CD4-positive, CD25-positive, alpha-beta regulatory T cell (primary cell): ENCODE results near the gene WBP1L. TPM values are rescaled to one million over a fixed set of nuclear protein-coding genes. Genes with fewer than 3 reads are reported as not detected.
"Not testable (repeated sequence)": the region's sequence is repeated elsewhere in the genome, so short reads cannot be mapped to it uniquely, and the experiment has no call there.

Experiments
- ATAC-seq, 2 donors: fragments of 150-1000 bp; cut with Tn5 transposase; one replicate each; pipeline ENCODE4 v1.10.0; 2021; ENCODE audit warnings: low read depth in 2 of 2, moderate number of reproducible peaks in 2 of 2, moderate library complexity in 1 of 2
- DNase-seq, 3 donors: peaks; one replicate each; pipeline versions ENCODE4 v3.0.0 to v3.0.0-alpha.2; 2012 to 2022; ENCODE audit warnings: mixed read lengths in 1 of 3
- H3K27ac ChIP-seq: one replicate; pipeline ENCODE4 v1.7.0; 2013; ENCODE audit warnings: mild to moderate bottlenecking, low read length; ENCODE audit not compliant: insufficient read depth, poor library complexity, severe bottlenecking
- H3K27me3 ChIP-seq: one replicate; pipeline ENCODE4 v1.7.0; 2013; ENCODE audit warnings: low read length; ENCODE audit not compliant: control insufficient read depth, insufficient read depth
- H3K36me3 ChIP-seq: one replicate; pipeline ENCODE4 v1.7.0; 2013; ENCODE audit warnings: mild to moderate bottlenecking, low read length, moderate library complexity; ENCODE audit not compliant: control insufficient read depth, insufficient read depth
- H3K4me1 ChIP-seq: 2 replicates; pipeline ENCODE4 v1.7.0; 2013; ENCODE audit warnings: mild to moderate bottlenecking, low read length; ENCODE audit not compliant: insufficient read depth, control insufficient read depth, poor library complexity, severe bottlenecking
- H3K4me3 ChIP-seq: one replicate; pipeline ENCODE4 v1.7.0; 2013; ENCODE audit warnings: low read depth, mild to moderate bottlenecking, low read length, moderate library complexity
- H3K9me3 ChIP-seq, 2 experiments: 1 replicate in 1 of 2; 2 replicates in 1 of 2; pipeline ENCODE4 v1.7.0; 2013; ENCODE audit warnings: low read length in 2 of 2, mild to moderate bottlenecking in 1 of 2, moderate library complexity in 1 of 2; ENCODE audit not compliant: control insufficient read depth in 2 of 2
- H3K27ac Mint-ChIP-seq, 3 donors: one replicate each; pipeline ENCODE4 v1.8.0; 2020 to 2022; ENCODE audit warnings: mild to moderate bottlenecking in 3 of 3, mixed read lengths in 3 of 3, moderate library complexity in 2 of 3
- H3K27me3 Mint-ChIP-seq: one replicate; pipeline ENCODE4 v1.8.0; 2022; ENCODE audit warnings: mild to moderate bottlenecking, mixed read lengths
- H3K36me3 Mint-ChIP-seq: one replicate; pipeline ENCODE4 v1.8.0; 2020; ENCODE audit warnings: mixed read lengths
- H3K4me1 Mint-ChIP-seq, 4 donors: one replicate each; pipeline ENCODE4 v1.8.0; 2020 to 2022; ENCODE audit warnings: mixed read lengths in 4 of 4, mild to moderate bottlenecking in 1 of 4
- H3K4me3 Mint-ChIP-seq, 4 donors: one replicate each; pipeline ENCODE4 v1.8.0; 2020 to 2022; ENCODE audit warnings: mild to moderate bottlenecking in 4 of 4, mixed read lengths in 4 of 4, moderate library complexity in 3 of 4
- H3K9me3 Mint-ChIP-seq, 7 donors: one replicate each; pipeline ENCODE4 v1.8.0; 2020 to 2022; ENCODE audit warnings: mixed read lengths in 7 of 7, mild to moderate bottlenecking in 3 of 7, moderate library complexity in 2 of 7
- polyA plus RNA-seq, 4 donors: library from polyadenylated mRNA; unstranded; fragments of 300-500 nt; fragmentation: Illumina TruSeq; gene quantifications; one replicate each; pipeline ENCODE4 v1.2.3, GENCODE V29; 2021
- total RNA-seq: library from RNA; stranded (reverse); gene quantifications from one replicate; pipeline ENCODE4 v1.2.3, GENCODE V29; 2022

Gene WBP1L
- total and polyA plus RNA-seq, 5 donors from 2014 or later: 26.9 to 38.5 (median 28.2) TPM

DNA sequence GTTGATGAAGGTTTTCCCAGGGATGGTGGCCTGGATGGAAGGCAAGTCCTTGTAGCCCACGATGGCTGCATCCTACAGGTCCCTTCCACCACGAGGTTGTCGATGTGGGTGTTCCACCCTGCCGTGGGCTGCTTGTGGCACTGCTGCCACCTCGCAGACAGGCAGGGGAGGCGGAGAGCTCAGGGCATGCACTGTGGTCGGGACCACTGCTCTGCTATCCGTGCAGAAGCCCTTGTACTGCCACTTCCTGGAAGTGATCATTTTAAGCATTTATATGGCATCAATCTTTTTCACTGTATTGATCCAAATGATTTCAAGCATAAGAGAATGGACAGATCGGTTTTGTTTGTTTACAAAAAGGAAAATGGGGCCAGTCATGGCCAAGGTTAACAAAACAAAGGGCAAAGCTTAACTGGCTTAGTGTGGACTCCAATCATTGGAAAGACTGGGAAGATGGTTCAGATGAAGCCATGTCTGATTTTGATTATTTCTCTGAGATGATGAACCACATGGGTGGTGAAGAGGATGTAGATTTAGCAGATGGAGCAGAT, 101.7 kb downstream of the WBP1L start:
- H3K27ac Mint-ChIP-seq: no peak overlapping the region
- no peak overlapping the region for H3K4me3 Mint-ChIP-seq

DNA sequence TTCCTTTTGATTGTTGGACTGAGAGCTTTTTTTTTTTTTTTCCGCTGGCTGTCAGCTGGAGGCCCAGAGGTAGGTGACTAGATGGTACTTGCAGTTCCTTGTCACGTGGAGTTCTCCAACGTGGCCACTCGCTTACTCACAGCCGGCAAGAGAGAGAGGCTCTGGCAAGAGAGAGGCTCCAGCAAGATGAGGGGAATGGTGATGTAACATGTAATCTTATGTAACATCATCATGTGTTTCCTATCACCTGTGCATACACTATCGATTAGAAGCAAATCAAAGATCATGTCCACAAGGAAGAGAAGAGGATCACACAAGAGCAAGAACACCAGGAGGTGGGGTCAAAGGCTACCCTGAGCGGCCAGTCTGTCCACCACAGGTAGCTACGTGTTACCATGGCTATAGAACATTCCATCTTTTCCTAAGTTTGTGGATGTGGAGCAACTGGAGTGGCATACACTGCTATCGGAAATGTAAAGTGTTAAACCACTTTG, 106.3 kb downstream of the WBP1L start:
- peaks cover 7% of the 10 kb centered on the region for H3K4me1 ChIP-seq
- no peaks in the 10 kb centered on the region for H3K9me3 ChIP-seq
- ATAC-seq (no peak), DNase-seq (no peak)
- no peaks in the 10 kb centered on the region for H3K27me3 ChIP-seq
- Mint-ChIP-seq H3K27ac (no peak overlapping the region), H3K4me3 (peak overlapping the region in 2 of 4 donors; percentile 10 to 43), H3K27me3 (no peaks in the 10 kb centered on the region), H3K36me3 (peaks cover 3% of the 10 kb centered on the region), H3K4me1 (peaks cover 4 to 8% (median 5%) of the 10 kb centered on the region in 4 donors), H3K9me3 (no peaks in the 10 kb centered on the region)
- H3K36me3 ChIP-seq: no peaks in the 10 kb centered on the region
- no peak overlapping the region for H3K4me3 ChIP-seq
- no peak overlapping the region for H3K27ac ChIP-seq

More for the DNA sequence above, 101.7 kb downstream of the WBP1L start:
- H3K4me3 ChIP-seq: no peak overlapping the region
- H3K9me3 ChIP-seq: no peaks in the 10 kb centered on the region
- no peak for ATAC-seq
- H3K27me3 Mint-ChIP-seq: peaks cover 13% of the 10 kb centered on the region
- no peaks in the 10 kb centered on the region for H3K4me1 ChIP-seq
- no peaks in the 10 kb centered on the region for H3K36me3 ChIP-seq
- peaks cover 0 to 6% (median 0%) of the 10 kb centered on the region in 7 donors for H3K9me3 Mint-ChIP-seq
- no peak for DNase-seq
- H3K27me3 ChIP-seq: no peaks in the 10 kb centered on the region
- H3K4me1 Mint-ChIP-seq: no peaks in the 10 kb centered on the region
- no peak overlapping the region for H3K27ac ChIP-seq
- peaks cover 15% of the 10 kb centered on the region for H3K36me3 Mint-ChIP-seq

DNA sequence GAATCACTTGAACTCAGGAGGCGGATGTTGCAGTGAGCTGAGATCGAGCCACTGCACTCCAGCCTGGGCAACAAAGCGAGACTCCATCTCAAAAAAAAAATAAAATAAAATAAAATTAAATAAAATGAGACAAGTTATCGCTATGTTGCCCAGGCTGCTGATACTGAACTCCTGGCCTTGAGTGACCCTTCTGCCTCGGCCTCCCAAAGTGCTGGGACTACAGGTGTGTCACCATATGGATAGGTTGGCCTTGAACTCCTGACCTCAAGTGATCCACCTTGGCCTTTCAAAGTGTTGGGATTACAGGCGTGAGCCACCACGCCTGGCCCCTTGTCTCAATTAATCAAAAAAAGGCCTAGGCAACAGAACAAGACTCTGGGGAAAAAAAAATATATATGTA, 109.5 kb downstream of the WBP1L start:
- ATAC-seq, H3K4me3 ChIP-seq, H3K27ac ChIP-seq, H3K27me3 Mint-ChIP-seq, DNase-seq, H3K9me3 Mint-ChIP-seq, H3K27me3 ChIP-seq, H3K9me3 ChIP-seq, H3K27ac Mint-ChIP-seq, H3K36me3 ChIP-seq, H3K4me1 ChIP-seq: not testable (repeated sequence)
- H3K4me3 Mint-ChIP-seq: peak overlapping the region in 1 of 4 donors; percentile 43
- H3K4me1 Mint-ChIP-seq: peaks cover 4 to 24% (median 15%) of the 10 kb centered on the region in 4 donors
- peaks cover 11% of the 10 kb centered on the region for H3K36me3 Mint-ChIP-seq

DNA sequence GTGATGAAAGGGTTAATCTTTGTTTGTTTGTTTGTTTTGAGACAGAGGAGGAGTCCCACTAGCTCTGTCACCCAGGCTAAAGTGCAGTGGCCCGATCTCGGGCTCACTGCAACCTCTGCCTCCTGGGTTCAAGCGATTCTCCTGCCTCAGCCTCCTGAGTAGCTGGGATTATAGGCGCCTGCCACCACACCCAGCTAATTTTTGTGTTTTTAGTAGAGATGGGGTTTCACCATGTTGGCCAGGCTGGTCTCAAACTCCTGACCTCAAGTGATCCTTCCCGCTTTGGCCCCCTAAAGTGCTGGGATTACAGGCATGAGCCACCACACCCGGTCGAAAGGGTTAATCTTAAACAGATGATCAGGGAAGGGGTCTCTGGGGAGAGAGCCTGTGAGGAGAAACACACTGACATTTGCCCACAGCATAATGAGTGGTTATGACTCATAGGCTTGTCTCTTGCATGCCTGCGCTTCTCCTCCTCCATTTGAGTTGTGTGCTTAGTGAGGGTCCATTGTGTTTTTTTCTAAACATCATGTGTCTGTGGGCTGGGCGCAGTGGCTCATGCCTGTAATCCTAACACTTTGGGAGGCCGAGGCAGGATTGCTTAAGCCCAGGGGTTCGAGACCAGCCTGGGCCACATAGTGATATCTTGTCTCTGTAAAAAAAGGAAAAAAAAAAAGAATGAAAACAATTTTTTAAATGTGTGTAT, 112.1 kb downstream of the WBP1L start:
- Mint-ChIP-seq H3K36me3 (peaks cover 18% of the 10 kb centered on the region), H3K4me3 (peak overlapping the region in 2 of 4 donors; percentile 43 to 76), H3K4me1 (peaks cover 4 to 30% (median 16%) of the 10 kb centered on the region in 4 donors)
- H3K4me3 ChIP-seq, H3K27ac ChIP-seq, H3K36me3 ChIP-seq, H3K9me3 ChIP-seq, H3K27ac Mint-ChIP-seq, H3K9me3 Mint-ChIP-seq, H3K27me3 ChIP-seq, H3K4me1 ChIP-seq, H3K27me3 Mint-ChIP-seq, DNase-seq, ATAC-seq: not testable (repeated sequence)

DNA sequence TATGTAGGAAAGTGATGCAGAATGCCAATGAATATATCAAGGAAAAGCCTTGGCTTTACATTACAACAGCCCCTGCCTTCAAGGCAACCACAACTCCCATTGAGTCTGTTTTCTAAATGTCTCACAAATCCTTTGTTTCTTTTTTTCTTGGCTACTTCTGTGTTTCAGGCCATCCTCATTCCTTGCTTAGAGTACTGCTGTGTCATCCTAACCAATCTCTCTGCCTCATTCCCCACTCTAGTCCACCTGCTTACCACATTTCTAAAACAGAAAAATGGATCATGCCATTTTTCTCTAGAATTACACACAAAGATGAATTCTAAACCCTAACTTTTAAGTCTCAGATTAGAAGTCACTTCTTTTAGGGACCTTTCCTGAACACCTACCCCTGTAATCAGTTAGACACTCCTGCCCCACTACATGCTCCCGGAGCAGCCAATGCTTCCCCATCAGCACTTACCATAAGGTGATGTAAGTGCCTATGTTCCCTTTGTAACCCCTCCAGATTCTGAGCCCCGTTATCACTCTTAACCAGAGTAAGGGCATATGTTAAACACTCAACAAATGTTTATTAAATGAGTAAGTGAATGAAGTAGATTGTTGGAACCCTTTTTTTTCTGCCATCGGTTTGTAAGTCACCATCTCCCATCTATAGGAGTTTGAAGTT, 113.1 kb downstream of the WBP1L start:
- no peak for DNase-seq
- no peaks in the 10 kb centered on the region for H3K27me3 ChIP-seq
- Mint-ChIP-seq H3K27ac (peak overlapping the region in 2 of 3 donors; percentile 7 to 82), H3K9me3 (no peaks in the 10 kb centered on the region), H3K4me1 (peaks cover 4 to 30% (median 16%) of the 10 kb centered on the region in 4 donors), H3K27me3 (no peaks in the 10 kb centered on the region), H3K4me3 (peak overlapping the region in 3 of 4 donors; percentile 8 to 76 (median 39)), H3K36me3 (peaks cover 21% of the 10 kb centered on the region)
- H3K36me3 ChIP-seq: peaks cover 10% of the 10 kb centered on the region
- no peak overlapping the region for H3K4me3 ChIP-seq
- H3K4me1 ChIP-seq: peaks cover 7% of the 10 kb centered on the region
- no peak for ATAC-seq
- H3K27ac ChIP-seq: no peak overlapping the region
- H3K9me3 ChIP-seq: no peaks in the 10 kb centered on the region

DNA sequence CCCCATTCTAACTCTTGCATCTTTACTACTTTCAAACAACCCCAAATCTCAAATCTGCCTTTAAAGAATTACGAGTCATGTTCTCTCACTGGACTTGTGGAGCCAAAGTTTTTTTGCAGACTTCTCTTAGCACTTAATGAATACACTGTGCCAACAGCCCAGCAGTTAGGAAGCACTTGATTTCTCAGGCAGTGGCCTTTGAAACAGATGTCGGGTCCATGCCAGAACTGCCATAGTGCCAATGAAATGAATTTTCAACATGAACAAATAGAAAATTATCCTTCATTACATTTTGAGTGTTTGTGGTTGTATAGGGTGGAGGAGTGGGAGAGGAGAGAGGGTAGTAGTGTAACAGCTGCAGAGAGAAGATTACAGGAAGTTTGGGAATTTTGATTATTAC, 116.2 kb downstream of the WBP1L start:
- no peak overlapping the region for H3K4me3 Mint-ChIP-seq

DNA sequence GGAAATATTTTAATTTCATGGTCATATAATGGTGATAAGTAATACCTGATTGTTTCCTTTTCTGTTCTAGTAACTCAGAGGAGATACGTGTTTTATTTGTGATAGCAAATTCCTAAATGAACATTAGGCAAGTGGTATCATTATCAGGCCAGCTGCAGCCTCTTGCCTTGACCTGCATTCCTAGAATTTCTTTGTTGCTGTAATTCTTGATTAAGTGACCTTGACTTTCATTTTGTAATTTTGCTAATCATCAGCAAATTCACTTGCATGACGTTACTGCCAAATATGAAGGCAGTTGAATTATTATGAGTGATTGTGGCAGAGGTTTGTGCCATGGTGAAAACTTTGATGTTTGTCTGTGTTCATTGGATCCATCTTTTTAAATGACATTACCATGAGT, 119.9 kb downstream of the WBP1L start:
- Mint-ChIP-seq H3K4me3 (no peak overlapping the region), H3K9me3 (no peaks in the 10 kb centered on the region)

More for the DNA sequence above, 116.2 kb downstream of the WBP1L start:
- H3K9me3 ChIP-seq: no peaks in the 10 kb centered on the region
- H3K27me3 Mint-ChIP-seq: no peaks in the 10 kb centered on the region
- H3K27ac Mint-ChIP-seq: no peak overlapping the region
- H3K27me3 ChIP-seq: no peaks in the 10 kb centered on the region
- ATAC-seq: no peak
- no peak overlapping the region for H3K27ac ChIP-seq
- H3K36me3 Mint-ChIP-seq: peaks cover 36% of the 10 kb centered on the region
- H3K9me3 Mint-ChIP-seq: no peaks in the 10 kb centered on the region
- peaks cover 0 to 25% (median 10%) of the 10 kb centered on the region in 4 donors for H3K4me1 Mint-ChIP-seq
- DNase-seq: no peak
- H3K36me3 ChIP-seq: peaks cover 20% of the 10 kb centered on the region
- H3K4me3 ChIP-seq: no peak overlapping the region
- no peaks in the 10 kb centered on the region for H3K4me1 ChIP-seq

More for the DNA sequence above, 119.9 kb downstream of the WBP1L start:
- H3K27me3 Mint-ChIP-seq: peaks cover 1% of the 10 kb centered on the region
- H3K4me1 Mint-ChIP-seq: peaks cover 0 to 6% (median 4%) of the 10 kb centered on the region in 4 donors
- no peak overlapping the region for H3K27ac Mint-ChIP-seq
- no peak for DNase-seq
- Histone ChIP-seq H3K36me3 (peaks cover 23% of the 10 kb centered on the region), H3K27me3 (peaks cover under 1% of the 10 kb centered on the region), H3K9me3 (no peaks in the 10 kb centered on the region), H3K27ac (no peak overlapping the region), H3K4me1 (no peaks in the 10 kb centered on the region), H3K4me3 (no peak overlapping the region)
- no peak for ATAC-seq
- peaks cover 32% of the 10 kb centered on the region for H3K36me3 Mint-ChIP-seq
